Suprapubic skin (tissue), 4 donors: ENCODE data around the gene PIK3AP1.
A peak's percentile ranks its signal among the peaks of the same experiment; 100 is the strongest.

Experiments
- CTCF ChIP-seq, 2 donors: fragments of 200-600 bp in 1 of 2; fragments of 450-650 bp in 1 of 2; sonication (generic) in 1 of 2; IDR thresholded peaks; one replicate each; pipeline ENCODE4 v1.5.1; 2016 to 2019; ENCODE audit warnings: antibody characterized with exemption in 2 of 2, mild to moderate bottlenecking in 1 of 2, moderate library complexity in 1 of 2
- EP300 ChIP-seq: sonication (generic); formaldehyde crosslinking; IDR thresholded peaks from one replicate; pipeline ENCODE4 v1.6.1; 2017; ENCODE audit warnings: antibody characterized with exemption
- POLR2A ChIP-seq, 2 donors: fragments of 450-650 bp; IDR thresholded peaks; one replicate each; pipeline ENCODE4 v1.6.1; 2017; ENCODE audit warnings: antibody characterized with exemption in 2 of 2, mild to moderate bottlenecking in 2 of 2, moderate library complexity in 2 of 2
- POLR2AphosphoS5 ChIP-seq, 3 donors: sonication (generic); formaldehyde crosslinking; IDR thresholded peaks; one replicate each; pipeline ENCODE4 v1.6.1; 2017; ENCODE audit warnings: antibody characterized with exemption in 3 of 3

- TF ChIP-seq POLR2A (IDR thresholded peaks at IDR 0.05) (peak; percentile 84 to 95), CTCF (IDR thresholded peaks at IDR 0.05) (no peak), POLR2AphosphoS5 (IDR thresholded peaks at IDR 0.05) (no peak), EP300 (no peak)
Measured at GRCh38 chr10:96586419-96587263, 133.7 kb downstream of the PIK3AP1 start, which contains the start of gene TM9SF3.
